Measurements from ENCODE around the gene UMODL1.

Gene UMODL1

DNA sequence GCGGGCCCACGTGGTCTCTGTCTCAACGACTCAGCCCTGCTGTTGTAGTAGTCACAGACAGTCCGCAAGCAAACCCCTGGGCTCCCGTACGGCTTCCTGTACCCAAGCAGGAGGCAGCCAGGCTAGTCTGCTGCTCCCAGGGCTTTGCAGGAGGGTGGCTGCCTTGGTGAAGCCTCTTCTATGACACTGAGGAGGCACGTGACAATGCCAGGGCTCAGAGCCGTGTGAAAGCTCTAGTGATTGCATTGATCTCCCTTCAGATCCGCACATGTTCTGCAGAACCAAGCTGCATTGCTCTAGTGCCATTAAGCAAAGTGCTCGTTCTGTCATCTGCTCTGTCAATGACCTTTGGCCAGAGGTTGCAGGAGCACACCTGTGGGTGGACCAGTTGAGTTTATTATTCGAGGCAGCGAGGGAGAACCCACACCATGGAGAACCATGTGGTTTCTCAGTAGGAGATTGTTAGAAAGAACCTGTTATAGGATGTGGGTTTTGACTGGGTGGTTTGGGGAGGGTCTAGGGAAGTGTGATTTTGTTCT, 18.0 kb downstream of the UMODL1 start:
- TF ChIP-seq, protein P1, sequence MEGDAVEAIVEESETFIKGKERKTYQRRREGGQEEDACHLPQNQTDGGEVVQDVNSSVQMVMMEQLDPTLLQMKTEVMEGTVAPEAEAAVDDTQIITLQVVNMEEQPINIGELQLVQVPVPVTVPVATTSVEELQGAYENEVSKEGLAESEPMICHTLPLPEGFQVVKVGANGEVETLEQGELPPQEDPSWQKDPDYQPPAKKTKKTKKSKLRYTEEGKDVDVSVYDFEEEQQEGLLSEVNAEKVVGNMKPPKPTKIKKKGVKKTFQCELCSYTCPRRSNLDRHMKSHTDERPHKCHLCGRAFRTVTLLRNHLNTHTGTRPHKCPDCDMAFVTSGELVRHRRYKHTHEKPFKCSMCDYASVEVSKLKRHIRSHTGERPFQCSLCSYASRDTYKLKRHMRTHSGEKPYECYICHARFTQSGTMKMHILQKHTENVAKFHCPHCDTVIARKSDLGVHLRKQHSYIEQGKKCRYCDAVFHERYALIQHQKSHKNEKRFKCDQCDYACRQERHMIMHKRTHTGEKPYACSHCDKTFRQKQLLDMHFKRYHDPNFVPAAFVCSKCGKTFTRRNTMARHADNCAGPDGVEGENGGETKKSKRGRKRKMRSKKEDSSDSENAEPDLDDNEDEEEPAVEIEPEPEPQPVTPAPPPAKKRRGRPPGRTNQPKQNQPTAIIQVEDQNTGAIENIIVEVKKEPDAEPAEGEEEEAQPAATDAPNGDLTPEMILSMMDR (IDR thresholded peaks at IDR 0.05; ENCODE audit: control insufficient read depth, insufficient read depth, low read depth, low read length, missing control alignments) = no peak
- no peak overlapping the region for H3K4me3 ChIP-seq (ENCODE audit: control insufficient read depth, low read depth, low read length)
- no peak for DNase-seq (ENCODE audit: low read depth)

DNA sequence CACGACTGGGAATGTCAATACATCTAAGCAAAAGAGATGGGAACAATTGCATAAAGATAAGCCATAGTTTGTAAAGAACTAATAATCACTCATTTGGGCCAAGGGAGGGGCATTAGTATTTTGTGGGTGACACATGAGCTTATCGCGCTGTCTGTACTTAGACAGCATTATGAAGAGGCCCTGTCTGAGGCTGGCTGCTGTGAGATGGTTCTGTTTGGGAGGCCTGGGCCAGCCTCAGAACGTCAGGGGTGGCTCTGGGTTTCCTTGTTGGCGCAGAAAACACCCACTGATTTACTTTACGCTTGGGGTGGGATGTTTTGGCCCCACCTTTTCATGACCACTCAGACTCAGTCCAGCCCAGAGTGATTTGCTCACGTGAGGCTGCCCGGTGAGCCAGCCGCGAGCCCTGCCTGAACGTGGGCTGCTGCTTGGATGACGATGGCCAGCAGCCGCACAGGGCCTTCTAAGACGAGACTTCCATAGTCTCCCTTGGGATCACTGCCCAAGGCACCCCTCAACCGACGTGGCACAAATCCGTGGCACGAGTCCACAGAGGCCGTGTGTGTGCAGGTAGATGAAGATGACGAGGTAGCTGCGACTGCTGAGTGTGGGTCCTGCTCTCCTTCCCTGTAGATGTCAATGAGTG, 18.7 kb downstream of the UMODL1 start:
- DNase-seq (ENCODE audit: low read depth) = no peak
- TF ChIP-seq, protein P1 (IDR thresholded peaks at IDR 0.05; ENCODE audit: control insufficient read depth, insufficient read depth, low read depth, low read length, missing control alignments) = no peak
- no peak overlapping the region for H3K4me3 ChIP-seq (ENCODE audit: control insufficient read depth, low read depth, low read length)

DNA sequence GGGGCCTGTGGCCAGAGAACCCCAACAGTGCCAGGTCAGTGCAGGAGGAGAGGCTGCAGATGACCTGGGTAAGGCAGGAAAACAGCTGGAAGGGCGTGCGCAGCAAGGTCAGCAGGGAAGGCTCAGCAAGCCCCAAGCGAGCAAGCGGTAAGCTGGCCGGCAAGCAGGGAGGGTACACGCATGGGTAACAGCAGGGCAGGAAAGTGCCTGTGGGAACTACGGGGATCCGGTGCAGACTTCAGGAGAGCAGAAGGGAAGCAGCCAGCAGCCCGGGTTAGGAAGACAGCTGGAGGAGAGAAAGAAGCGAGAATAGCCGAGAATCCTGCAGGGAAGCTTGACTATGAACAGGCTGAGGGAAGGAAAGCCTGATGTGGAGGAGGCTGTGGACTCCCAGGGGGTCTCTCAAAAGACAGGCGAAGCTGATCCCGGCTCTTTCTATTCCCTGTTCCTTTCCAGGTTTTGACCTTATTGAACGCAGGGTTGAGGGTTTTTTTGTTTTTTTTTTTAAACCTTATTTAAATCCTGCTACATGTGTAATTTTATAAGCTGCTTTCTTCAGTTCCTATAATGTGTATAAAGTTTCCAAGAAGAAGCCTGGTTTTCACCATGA, 20.9 kb downstream of the UMODL1 start:
- H3K4me3 ChIP-seq (ENCODE audit: control insufficient read depth, low read depth, low read length) = no peak overlapping the region
- DNase-seq (ENCODE audit: low read depth) = no peak
- TF ChIP-seq, protein P1 (IDR thresholded peaks at IDR 0.05; ENCODE audit: control insufficient read depth, insufficient read depth, low read depth, low read length, missing control alignments) = no peak

DNA sequence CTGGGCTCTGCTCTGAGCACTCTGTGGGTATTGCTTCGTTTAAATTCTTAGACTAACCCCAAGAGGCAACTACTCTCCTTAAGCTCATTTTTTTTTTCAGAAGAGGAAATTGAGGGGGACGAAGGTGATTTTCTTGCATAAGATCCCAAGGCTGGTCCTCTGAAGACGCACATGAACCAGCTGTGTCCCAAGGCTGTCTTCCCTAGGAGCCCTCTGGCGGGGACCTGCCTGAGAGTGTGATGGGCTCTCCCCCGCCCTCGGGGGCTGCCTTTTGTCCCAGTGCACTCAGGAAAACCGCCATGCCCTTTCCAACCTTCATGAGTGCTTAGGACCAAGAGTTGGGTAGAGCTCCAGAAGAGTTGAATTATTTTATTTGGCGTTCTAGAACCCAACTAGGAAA, 21.7 kb downstream of the UMODL1 start:
- no peak for DNase-seq (ENCODE audit: low read depth)
- TF ChIP-seq, protein P1 (IDR thresholded peaks at IDR 0.05; ENCODE audit: control insufficient read depth, insufficient read depth, low read depth, low read length, missing control alignments) = no peak
- no peak overlapping the region for H3K4me3 ChIP-seq (ENCODE audit: control insufficient read depth, low read depth, low read length)

DNA sequence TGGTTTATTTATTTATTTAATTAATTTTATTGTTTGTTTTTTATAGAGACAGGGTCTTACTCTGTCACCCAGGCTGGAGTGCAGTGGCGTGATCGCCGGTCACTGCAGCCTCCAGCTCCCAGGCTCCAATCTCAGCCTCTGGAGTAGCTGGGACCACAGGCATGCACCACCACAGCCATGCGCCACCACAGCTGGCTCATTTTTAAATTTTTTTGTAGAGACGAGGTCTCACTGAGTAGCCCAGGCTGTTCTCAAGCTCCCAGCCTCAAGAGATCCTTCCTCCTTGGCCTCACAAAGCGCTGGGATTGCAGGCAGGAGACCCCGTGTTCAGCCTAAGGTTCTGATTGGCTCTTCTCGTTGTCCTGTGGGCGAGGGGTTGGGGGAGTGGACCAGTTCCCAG, 22.1 kb downstream of the UMODL1 start:
- TF ChIP-seq, protein P1 (IDR thresholded peaks at IDR 0.05; ENCODE audit: control insufficient read depth, insufficient read depth, low read depth, low read length, missing control alignments) = no peak
- no peak overlapping the region for H3K4me3 ChIP-seq (ENCODE audit: control insufficient read depth, low read depth, low read length)
- DNase-seq (ENCODE audit: low read depth) = no peak

DNA sequence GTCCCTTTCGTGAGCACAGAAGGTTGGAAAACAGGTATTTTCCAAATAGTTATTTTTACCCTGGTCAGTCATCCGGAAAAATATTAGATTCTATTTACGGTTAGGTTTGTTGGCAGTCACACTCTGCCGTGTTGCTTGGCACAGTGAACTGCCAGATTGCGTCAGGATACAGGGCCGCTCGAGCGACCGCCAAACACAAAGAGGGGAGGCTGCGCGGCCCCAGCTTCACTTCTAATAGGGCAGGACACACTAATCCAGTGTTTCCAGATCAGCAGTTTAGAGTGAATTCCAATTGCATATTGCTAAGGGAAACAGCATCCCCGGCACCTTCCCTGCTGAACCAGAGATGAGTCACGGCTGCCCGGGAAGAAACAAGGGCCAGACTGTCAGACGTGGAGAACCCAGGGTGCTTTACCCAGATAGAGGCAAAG, 22.9 kb downstream of the UMODL1 start:
- DNase-seq (ENCODE audit: low read depth) = peak; percentile 89
- TF ChIP-seq, protein P1 (IDR thresholded peaks at IDR 0.05; ENCODE audit: control insufficient read depth, insufficient read depth, low read depth, low read length, missing control alignments) = no peak
- H3K4me3 ChIP-seq (ENCODE audit: control insufficient read depth, low read depth, low read length) = no peak overlapping the region
